Naive thymus-derived CD8-positive, alpha-beta T cell (primary cell): ENCODE results near the gene WDFY3. TPM values are rescaled to one million over a fixed set of nuclear protein-coding genes. Genes with fewer than 3 reads are reported as not detected.

Experiments used
- ATAC-seq, 2 donors: fragments of 150-1000 bp; cut with Tn5 transposase in 1 of 2; sonication (Bioruptor Pico), chemical (Tn5 transposase) in 1 of 2; 1 replicate in 1 of 2; 2 replicates in 1 of 2; pipeline ENCODE4 v1.10.0; 2021; ENCODE audit warnings: mild to moderate bottlenecking in 2 of 2, moderate library complexity in 2 of 2
- POLR2A ChIA-PET: fragments of 350-600 bp; sonication (Branson Sonifier 250); formaldehyde crosslinking; loops from one replicate; lab custom pipeline; 2021; ENCODE audit warnings: antibody characterized with exemption; lab: Charles Lee
- DNase-seq, 10 donors: peaks; one replicate each; pipeline versions ENCODE4 v3.0.0 to v3.0.0-alpha.2; 2020 to 2022
- H3K27ac Mint-ChIP-seq, 10 donors: one replicate each; pipeline ENCODE4 v1.8.0; 2020 to 2022; ENCODE audit warnings: mild to moderate bottlenecking in 10 of 10, mixed read lengths in 10 of 10, moderate library complexity in 4 of 10, inconsistent platforms in 1 of 10
- H3K27me3 Mint-ChIP-seq, 5 donors: one replicate each; pipeline ENCODE4 v1.8.0; 2021 to 2022; ENCODE audit warnings: mixed read lengths in 5 of 5
- H3K36me3 Mint-ChIP-seq, 3 donors: one replicate each; pipeline ENCODE4 v1.8.0; 2020 to 2022; ENCODE audit warnings: mixed read lengths in 3 of 3, mild to moderate bottlenecking in 2 of 3, inconsistent platforms in 1 of 3
- H3K4me1 Mint-ChIP-seq, 4 donors: one replicate each; pipeline ENCODE4 v1.8.0; 2021 to 2022; ENCODE audit warnings: mixed read lengths in 4 of 4
- H3K4me3 Mint-ChIP-seq, 10 donors: one replicate each; pipeline ENCODE4 v1.8.0; 2020 to 2022; ENCODE audit warnings: mild to moderate bottlenecking in 10 of 10, mixed read lengths in 10 of 10, moderate library complexity in 6 of 10, inconsistent platforms in 1 of 10
- H3K9me3 Mint-ChIP-seq, 9 donors: one replicate each; pipeline ENCODE4 v1.8.0; 2020 to 2022; ENCODE audit warnings: mixed read lengths in 9 of 9, mild to moderate bottlenecking in 3 of 9, inconsistent platforms in 1 of 9, moderate library complexity in 1 of 9
- polyA plus RNA-seq, 3 donors: library from polyadenylated mRNA; unstranded; fragments of 300-500 nt; fragmentation: Illumina TruSeq; gene quantifications; one replicate each; pipeline ENCODE4 v1.2.3, GENCODE V29; 2021
- total RNA-seq, 8 experiments: library from RNA in 2 of 8; stranded (reverse) in 2 of 8; gene quantifications; one replicate each; pipeline ENCODE4 v1.2.3 and lab custom pipeline; 2021 to 2026

Gene WDFY3
- total and polyA plus RNA-seq, 5 experiments from 2014 or later = 0.02 to 1.0 (median 0.70) TPM; not detected in 2

DNA sequence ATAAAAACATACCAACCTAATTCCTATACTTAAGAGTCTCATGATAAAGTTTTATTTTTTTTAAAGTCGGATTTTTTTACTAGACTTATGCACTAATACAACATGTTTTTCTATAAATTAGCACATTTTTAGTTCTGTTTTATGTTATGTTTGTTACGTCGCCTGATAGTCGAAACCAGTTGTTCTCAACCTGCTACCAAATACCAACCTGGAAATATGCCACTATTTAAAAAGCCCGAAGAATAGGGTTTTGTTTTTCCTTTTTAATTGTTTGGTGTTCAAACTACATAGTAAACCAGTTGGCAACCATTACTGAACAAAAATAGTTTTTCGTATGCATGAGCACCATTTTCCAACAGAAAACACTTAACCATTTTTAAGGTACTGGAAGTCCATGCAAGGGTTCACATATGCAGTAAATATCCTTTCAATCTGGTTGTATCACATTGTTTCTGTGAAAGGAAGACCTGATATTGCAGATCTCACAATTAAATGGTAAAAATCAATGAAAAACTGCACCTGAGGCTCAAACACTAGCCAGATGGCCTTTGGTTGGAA is 1.4 kb downstream of the WDFY3 start:
- Mint-ChIP-seq H3K4me1 (peaks cover 6 to 16% (median 14%) of the 10 kb centered on the region in 4 donors), H3K27ac (peak overlapping the region in 1 of 10 donors; percentile 14), H3K4me3 (peak overlapping the region in 9 of 10 donors; percentile 16 to 72 (median 66)), H3K36me3 (peaks cover 0 to 10% (median 7%) of the 10 kb centered on the region in 3 donors), H3K27me3 (peaks cover 25 to 59% (median 38%) of the 10 kb centered on the region in 5 donors), H3K9me3 (peaks cover 0 to 3% (median 0%) of the 10 kb centered on the region in 9 donors)
- ATAC-seq (no peak), DNase-seq (no peak)
- POLR2A ChIA-PET = no interaction called here

DNA sequence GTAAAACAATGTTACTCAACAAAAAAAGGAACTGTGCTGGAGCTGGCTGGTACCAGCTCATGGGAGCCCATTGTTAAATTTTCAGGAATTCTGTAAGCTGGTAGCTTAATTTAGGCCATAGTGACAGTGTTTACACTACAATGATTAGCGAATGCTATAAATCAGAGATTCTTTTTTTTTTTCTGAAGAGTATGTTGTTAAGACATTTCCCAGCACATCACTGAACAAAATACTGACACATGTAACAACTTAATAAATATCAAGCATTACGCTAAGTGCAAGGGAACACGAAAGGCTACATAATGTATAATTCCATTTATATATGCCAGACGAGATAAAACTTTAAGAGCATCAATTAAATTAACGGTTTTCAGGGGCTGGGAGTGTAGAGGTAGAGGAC is 4.4 kb downstream of the WDFY3 start:
- no peak overlapping the region for H3K4me3 Mint-ChIP-seq
- peak overlapping the region in 1 of 10 donors; percentile 66 for H3K27ac Mint-ChIP-seq
- ATAC-seq (no peak), DNase-seq (no peak)
- H3K9me3 Mint-ChIP-seq = peaks cover 0 to 3% (median 0%) of the 10 kb centered on the region in 9 donors
- H3K27me3 Mint-ChIP-seq = peaks cover 22 to 40% (median 26%) of the 10 kb centered on the region in 5 donors
- POLR2A ChIA-PET = no interaction called here
- H3K4me1 Mint-ChIP-seq = peaks cover 5 to 13% (median 11%) of the 10 kb centered on the region in 4 donors
- peaks cover 0 to 7% (median 6%) of the 10 kb centered on the region in 3 donors for H3K36me3 Mint-ChIP-seq

DNA sequence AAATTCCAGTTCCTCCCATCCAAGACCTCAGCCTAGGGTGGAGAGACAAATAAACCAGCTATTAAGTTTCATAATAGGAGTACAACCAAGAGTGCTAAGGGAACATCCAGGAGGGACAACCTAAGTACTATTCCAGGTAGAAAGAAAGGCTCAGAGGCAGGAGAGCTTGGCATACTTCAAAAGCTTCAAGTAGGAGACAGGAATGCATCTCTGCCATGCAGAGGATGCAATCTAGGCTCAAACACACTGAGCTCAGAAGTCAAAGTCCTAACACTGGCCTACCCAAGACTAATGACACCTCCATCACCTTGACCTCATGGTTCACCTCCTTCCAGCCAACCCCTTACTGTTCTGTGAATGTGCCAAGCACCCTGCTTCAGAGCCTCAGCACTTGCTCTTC is 8.1 kb downstream of the WDFY3 start:
- POLR2A ChIA-PET = no interaction called here
- H3K27ac Mint-ChIP-seq = no peak overlapping the region
- no peak for ATAC-seq

DNA sequence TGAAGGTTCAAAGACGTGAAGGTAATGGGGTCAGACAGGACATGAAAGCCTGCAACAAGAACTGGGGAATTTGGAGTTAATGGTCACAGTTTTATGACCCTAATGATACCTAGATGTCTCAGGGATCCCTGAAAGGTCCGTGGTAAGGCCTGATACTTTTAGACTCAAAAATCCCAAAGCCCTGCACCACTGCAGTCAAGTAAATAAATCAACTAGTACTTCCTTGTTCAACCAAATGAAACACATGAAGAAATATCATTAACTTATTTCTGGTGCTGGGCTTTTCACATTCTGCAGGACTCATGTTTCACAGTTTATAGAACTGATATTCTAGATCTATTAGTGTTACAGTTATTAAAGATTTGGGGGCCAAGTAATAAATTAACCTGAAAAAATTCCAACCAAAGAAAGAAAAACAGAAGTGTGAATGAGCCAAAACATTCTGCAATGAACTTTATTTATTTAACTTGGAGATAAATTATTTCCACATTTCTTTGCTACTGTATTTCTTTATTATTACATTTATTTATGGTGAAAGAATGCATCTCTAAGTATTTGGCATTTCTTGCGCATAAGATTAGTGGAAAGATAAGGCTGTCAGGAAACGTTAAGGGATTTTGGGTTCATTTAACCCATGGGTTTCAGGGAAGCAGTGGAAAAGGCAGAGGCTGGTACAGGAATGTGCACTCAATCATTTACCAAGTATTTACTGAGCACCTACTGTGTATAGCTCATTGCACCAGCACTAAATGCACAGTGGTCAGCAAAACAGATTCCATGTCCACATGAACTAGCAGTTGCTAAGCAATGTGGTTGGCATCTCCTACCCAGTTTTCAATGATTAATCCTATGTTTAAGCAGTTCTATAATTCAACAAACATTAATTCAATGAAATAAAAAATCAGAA is 8.7 kb downstream of the WDFY3 start:
- POLR2A ChIA-PET = no interaction called here
- Mint-ChIP-seq H3K9me3 (peaks cover 0 to 3% (median 0%) of the 10 kb centered on the region in 9 donors), H3K4me1 (no peaks in the 10 kb centered on the region), H3K36me3 (peaks cover 0 to 5% (median 0%) of the 10 kb centered on the region in 3 donors), H3K27ac (no peak overlapping the region), H3K4me3 (no peak overlapping the region), H3K27me3 (peaks cover 3 to 16% (median 9%) of the 10 kb centered on the region in 5 donors)
- no peak for DNase-seq
- no peak for ATAC-seq

More for the DNA sequence above, 8.1 kb downstream of the WDFY3 start:
- H3K9me3 Mint-ChIP-seq = peaks cover 0 to 3% (median 0%) of the 10 kb centered on the region in 9 donors
- H3K27me3 Mint-ChIP-seq = peaks cover 3 to 16% (median 11%) of the 10 kb centered on the region in 5 donors
- H3K36me3 Mint-ChIP-seq = peaks cover 0 to 5% (median 0%) of the 10 kb centered on the region in 3 donors
- no peak overlapping the region for H3K4me3 Mint-ChIP-seq
- no peaks in the 10 kb centered on the region for H3K4me1 Mint-ChIP-seq
- no peak for DNase-seq

DNA sequence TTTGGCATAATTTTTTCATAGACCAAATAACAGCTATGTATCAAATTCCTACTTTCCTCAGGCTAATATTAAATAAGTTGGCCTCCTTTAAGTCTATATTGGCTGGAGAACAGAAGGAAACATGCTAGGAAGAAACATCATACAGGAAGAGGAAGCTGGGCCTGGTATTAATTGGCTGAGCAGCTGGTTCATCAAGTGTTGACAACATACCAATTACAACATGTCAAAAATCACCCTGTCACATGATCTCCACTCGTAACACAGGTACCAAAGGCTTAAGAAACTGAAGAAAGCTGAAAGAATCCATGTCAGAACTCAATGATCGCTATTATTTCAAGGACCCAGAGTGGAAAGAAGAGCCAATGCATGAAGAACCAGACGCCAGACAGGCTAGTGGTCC is 10.5 kb downstream of the WDFY3 start:
- no peaks in the 10 kb centered on the region for H3K4me1 Mint-ChIP-seq
- no peaks in the 10 kb centered on the region for H3K36me3 Mint-ChIP-seq
- no peak for DNase-seq
- H3K27me3 Mint-ChIP-seq = peaks cover 0 to 9% (median 5%) of the 10 kb centered on the region in 5 donors
- no peak overlapping the region for H3K4me3 Mint-ChIP-seq
- H3K9me3 Mint-ChIP-seq = peaks cover 0 to 2% (median 0%) of the 10 kb centered on the region in 9 donors
- POLR2A ChIA-PET = no interaction called here
- ATAC-seq = no peak
- H3K27ac Mint-ChIP-seq = no peak overlapping the region

DNA sequence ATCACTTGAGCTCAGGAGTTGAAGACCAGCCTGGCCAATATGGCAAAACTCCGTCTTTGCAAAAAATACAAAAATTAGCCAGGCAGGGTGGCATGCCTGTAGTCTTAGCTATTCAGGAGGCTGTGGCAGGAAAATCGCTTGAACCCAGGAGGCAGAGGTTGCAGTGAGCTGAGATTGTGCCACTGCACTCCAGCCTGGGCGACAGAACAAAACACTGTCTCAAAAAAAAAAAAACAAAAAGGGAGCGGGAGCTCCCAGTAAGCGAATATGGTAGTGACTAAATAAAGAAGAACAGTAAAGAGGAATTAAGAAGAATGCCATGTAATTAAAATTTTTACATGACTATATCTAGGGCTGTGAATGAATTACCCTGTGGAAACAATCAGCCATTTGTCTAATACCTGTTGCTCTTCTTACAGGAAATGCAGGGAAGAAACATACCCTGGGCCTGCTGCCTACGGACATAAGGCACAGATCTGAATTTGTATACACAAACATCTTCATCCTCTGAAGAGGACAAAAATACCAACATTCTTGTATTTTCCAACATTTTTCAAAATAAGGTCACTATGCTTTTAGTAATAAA is 11.4 kb downstream of the WDFY3 start:
- Mint-ChIP-seq H3K36me3 (no peaks in the 10 kb centered on the region), H3K27ac (no peak overlapping the region), H3K4me3 (no peak overlapping the region), H3K9me3 (no peaks in the 10 kb centered on the region), H3K4me1 (no peaks in the 10 kb centered on the region), H3K27me3 (peaks cover 0 to 6% (median under 1%) of the 10 kb centered on the region in 5 donors)
- no peak for DNase-seq
- POLR2A ChIA-PET = no interaction called here
- ATAC-seq = no peak

DNA sequence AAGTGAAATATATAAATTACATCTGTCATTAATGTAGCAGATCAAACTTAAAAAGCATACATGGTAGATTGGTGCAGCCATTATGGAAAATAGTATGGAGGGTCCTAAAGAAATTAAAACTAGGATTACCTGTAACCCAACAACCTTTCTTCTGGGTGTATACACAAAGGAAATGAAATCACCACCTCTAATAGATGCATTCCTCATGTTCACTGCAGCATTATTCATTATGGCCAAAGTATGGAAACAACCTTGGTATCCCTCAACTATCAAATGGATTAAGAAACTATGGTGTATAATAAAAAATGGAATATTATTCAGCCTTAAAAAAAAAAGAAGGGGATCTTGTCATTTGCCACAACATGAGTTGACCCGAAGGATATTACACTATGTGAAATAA is 13.7 kb downstream of the WDFY3 start:
- H3K9me3 Mint-ChIP-seq = no peaks in the 10 kb centered on the region

DNA sequence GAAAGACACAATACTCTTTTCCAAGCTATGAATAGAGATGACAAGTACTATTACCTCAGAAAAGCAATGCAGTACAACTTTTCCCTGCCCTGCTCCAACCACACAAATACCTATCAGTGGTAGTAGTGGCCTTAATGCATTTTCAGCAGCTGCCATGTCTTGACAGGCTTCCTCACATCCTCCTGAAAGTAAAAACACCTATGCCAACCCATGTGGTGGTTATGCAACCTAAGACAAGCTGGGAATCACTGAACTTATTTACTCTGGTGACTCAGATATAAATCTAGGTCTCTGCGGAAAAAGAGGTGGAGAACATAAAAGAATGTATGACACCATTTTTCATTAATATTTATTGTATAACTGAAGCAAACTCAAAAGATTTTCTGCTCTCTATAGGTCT is 14.5 kb downstream of the WDFY3 start:
- Mint-ChIP-seq H3K27ac (no peak overlapping the region), H3K36me3 (no peaks in the 10 kb centered on the region), H3K4me1 (no peaks in the 10 kb centered on the region), H3K9me3 (no peaks in the 10 kb centered on the region), H3K27me3 (peaks cover 0 to 4% (median 2%) of the 10 kb centered on the region in 5 donors), H3K4me3 (no peak overlapping the region)
- DNase-seq (no peak), ATAC-seq (no peak)
- POLR2A ChIA-PET = no interaction called here

More for the DNA sequence above, 13.7 kb downstream of the WDFY3 start:
- Mint-ChIP-seq H3K36me3 (no peaks in the 10 kb centered on the region), H3K4me1 (no peaks in the 10 kb centered on the region), H3K27me3 (peaks cover 0 to 4% (median 1%) of the 10 kb centered on the region in 5 donors), H3K27ac (no peak overlapping the region), H3K4me3 (no peak overlapping the region)
- POLR2A ChIA-PET = no interaction called here
- DNase-seq (no peak), ATAC-seq (no peak)

DNA sequence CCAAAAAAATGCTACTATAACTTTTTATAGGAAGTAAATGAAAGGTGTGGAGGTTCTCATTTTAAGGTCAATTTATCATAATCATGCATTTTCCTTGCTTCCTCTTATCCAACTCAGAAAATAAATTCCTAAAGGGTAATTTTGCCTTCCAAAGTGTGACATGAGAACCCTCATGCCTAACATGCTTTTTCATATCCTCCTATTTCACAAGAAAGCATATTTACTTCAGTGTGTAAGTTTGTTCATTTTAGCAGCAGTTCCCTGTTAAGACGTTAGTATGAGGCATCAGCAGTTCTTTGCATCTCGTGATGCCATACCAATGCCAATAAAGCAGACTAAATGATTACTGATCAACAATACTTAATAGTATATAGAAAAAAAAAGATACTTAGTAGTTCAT is 18.4 kb downstream of the WDFY3 start:
- Mint-ChIP-seq H3K9me3 (peaks cover 0 to 4% (median under 1%) of the 10 kb centered on the region in 9 donors), H3K27me3 (peaks cover 0 to 4% (median 3%) of the 10 kb centered on the region in 5 donors), H3K36me3 (no peaks in the 10 kb centered on the region), H3K4me3 (no peak overlapping the region), H3K4me1 (no peaks in the 10 kb centered on the region), H3K27ac (no peak overlapping the region)
- no peak for ATAC-seq
- POLR2A ChIA-PET = no interaction called here
- no peak for DNase-seq

DNA sequence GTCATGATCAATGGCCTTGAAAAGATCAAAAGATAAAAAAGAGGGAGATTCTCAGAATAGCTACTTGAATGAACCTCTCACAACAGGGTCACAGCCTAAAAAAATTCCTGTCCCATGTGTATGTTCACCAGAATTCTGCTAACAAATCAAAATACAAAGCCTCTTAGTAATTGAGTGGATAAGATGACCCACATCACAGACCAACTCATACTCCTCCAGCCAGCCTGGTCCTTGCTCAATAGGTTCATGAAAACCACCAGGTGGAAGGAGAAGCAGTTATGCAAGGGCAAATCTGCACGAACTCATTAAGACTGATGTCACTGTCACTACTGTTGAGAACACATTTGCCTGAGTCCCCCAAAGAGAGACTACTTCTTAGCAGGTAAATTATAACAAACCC is 21.5 kb downstream of the WDFY3 start:
- peaks cover 0 to 17% (median 15%) of the 10 kb centered on the region in 9 donors for H3K9me3 Mint-ChIP-seq
- no peaks in the 10 kb centered on the region for H3K36me3 Mint-ChIP-seq
- H3K27ac Mint-ChIP-seq = no peak overlapping the region
- no peak overlapping the region for H3K4me3 Mint-ChIP-seq
- H3K27me3 Mint-ChIP-seq = peaks cover 0 to 4% (median 3%) of the 10 kb centered on the region in 5 donors
- POLR2A ChIA-PET = no interaction called here
- ATAC-seq (no peak), DNase-seq (no peak)
- H3K4me1 Mint-ChIP-seq = no peaks in the 10 kb centered on the region

DNA sequence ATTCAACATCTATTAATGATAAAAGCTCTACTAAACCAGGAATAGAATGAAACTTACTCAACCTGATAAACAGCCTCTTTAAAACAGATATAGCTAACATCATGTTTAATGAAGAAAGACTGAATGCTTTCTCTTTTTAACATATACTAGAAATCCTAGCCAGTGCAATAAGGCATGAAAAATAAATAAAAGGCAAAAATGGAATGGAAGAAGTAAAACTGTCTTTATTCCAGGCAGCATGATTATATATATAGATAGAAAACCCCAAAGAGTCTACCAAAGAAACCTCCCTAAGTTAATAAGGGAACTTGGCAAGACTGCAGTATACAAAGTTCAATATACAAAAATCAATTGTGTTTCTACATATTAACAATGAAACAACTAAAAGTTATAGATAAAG is 25.5 kb downstream of the WDFY3 start:
- no peak for ATAC-seq
- Mint-ChIP-seq H3K9me3 (peaks cover 6 to 23% (median 17%) of the 10 kb centered on the region in 9 donors), H3K27me3 (peaks cover 0 to 8% (median 0%) of the 10 kb centered on the region in 5 donors), H3K36me3 (no peaks in the 10 kb centered on the region), H3K4me1 (no peaks in the 10 kb centered on the region), H3K4me3 (no peak overlapping the region), H3K27ac (no peak overlapping the region)
- DNase-seq = no peak
- POLR2A ChIA-PET = no interaction called here

DNA sequence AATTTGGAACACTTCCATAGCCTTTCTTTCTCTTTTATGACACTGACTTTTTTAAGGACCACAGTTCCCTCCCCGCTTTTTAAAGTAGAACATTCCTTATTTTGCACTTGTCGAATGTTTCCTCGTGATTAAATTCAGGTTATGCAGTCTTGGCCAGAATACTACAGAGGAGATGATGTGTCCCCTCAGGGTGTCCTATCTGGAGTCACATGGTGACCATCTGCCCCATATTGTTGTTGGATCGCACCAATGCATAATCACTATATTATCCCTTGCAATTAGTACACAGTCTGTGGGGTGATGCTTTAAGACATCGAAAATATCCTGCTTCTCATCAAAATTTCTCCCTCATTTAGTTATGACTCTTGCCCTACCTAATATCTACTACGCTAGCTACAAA is 27.4 kb downstream of the WDFY3 start:
- ATAC-seq (no peak), DNase-seq (no peak)
- no peak overlapping the region for H3K4me3 Mint-ChIP-seq
- peaks cover 6 to 28% (median 15%) of the 10 kb centered on the region in 9 donors for H3K9me3 Mint-ChIP-seq
- H3K4me1 Mint-ChIP-seq = no peaks in the 10 kb centered on the region
- no peaks in the 10 kb centered on the region for H3K36me3 Mint-ChIP-seq
- POLR2A ChIA-PET = no interaction called here
- no peak overlapping the region for H3K27ac Mint-ChIP-seq
- peaks cover 0 to 8% (median 0%) of the 10 kb centered on the region in 5 donors for H3K27me3 Mint-ChIP-seq

DNA sequence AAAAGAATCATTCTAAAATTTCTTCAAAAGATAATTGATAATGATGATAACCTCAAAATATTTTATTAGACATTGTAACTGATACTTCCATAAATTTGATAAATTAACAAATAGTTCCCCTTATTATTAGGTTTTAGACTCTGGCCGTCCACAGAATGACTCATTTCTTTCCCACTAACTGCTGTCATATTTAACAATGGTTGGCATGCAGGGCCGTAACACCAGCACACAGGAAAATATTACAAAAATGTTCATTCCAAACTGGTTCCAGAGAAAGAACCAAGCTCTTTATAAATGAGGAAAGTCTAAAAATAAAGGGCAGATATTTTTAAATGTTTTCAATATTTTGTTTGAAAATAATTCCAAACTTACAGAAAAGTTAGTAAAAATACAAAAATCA is 28.2 kb downstream of the WDFY3 start:
- peaks cover 6 to 28% (median 15%) of the 10 kb centered on the region in 9 donors for H3K9me3 Mint-ChIP-seq
- POLR2A ChIA-PET = no interaction called here
- no peaks in the 10 kb centered on the region for H3K4me1 Mint-ChIP-seq
- no peak overlapping the region for H3K27ac Mint-ChIP-seq
- peaks cover 0 to 8% (median 1%) of the 10 kb centered on the region in 5 donors for H3K27me3 Mint-ChIP-seq
- H3K4me3 Mint-ChIP-seq = no peak overlapping the region
- H3K36me3 Mint-ChIP-seq = no peaks in the 10 kb centered on the region
- ATAC-seq (no peak), DNase-seq (no peak)
